GM12878 (cell line): ENCODE measurements around the gene ING4. TPM values are rescaled to one million over a fixed set of nuclear protein-coding genes. Genes with fewer than 3 reads are reported as not detected.

ENCODE experiments used
- ATAC-seq: fragments of 200-7000 bp; cut with Tn5 transposase; 3 replicates; pipeline ENCODE4 v1.9.1; 2020; ENCODE audit warnings: mild to moderate bottlenecking, moderate library complexity
- BruUV-seq: library from RNA; stranded (reverse); fragments of 400-500 nt; replicated peaks from 2 replicates; lab custom pipeline; 2021; lab: Mats Ljungman, UMichigan
- CTCF ChIA-PET: fragments of 300-600 bp; sonication (Branson Sonifier 250); formaldehyde crosslinking; extraction: SDS; loops from one replicate; lab custom pipeline; 2021; ENCODE audit warnings: inconsistent platforms; lab: Yijun Ruan, JAX
- POLR2A ChIA-PET: fragments of 350-600 bp; formaldehyde crosslinking; extraction: SDS; loops from one replicate; lab custom pipeline; 2021; ENCODE audit warnings: inconsistent platforms; lab: Charles Lee
- RAD21 ChIA-PET: fragments of 300-600 bp; sonication (Branson Sonifier 250); formaldehyde crosslinking; loops from one replicate; lab custom pipeline; 2023; ENCODE audit warnings: antibody characterized with exemption; ENCODE audit not compliant: unreplicated experiment; lab: Charles Lee
- SMC1A ChIA-PET: fragments of 300-600 bp; sonication (Branson Sonifier 250); formaldehyde crosslinking; loops from one replicate; lab custom pipeline; 2023; ENCODE audit not compliant: unreplicated experiment, uncharacterized antibody; lab: Charles Lee
- DNase-seq: peaks from one replicate; pipeline ENCODE4 v3.0.0-alpha.2; 2011; ENCODE audit warnings: low read depth, low spot score
- FAIRE-seq: peaks from 3 replicates; lab custom pipeline; 2011; peaks lifted over from hg19 to GRCh38; lab: Jason Lieb, UNC
- H2AFZ ChIP-seq: 2 replicates; pipeline ENCODE4 v1.6.0; 2011; ENCODE audit warnings: low read depth, low read length, control low read depth; ENCODE audit not compliant: control insufficient read depth
- H3K27ac ChIP-seq: 2 replicates; pipeline ENCODE4 v1.5.1; 2011; ENCODE audit warnings: control low read depth; ENCODE audit not compliant: control insufficient read depth, insufficient read depth
- H3K27me3 ChIP-seq, 2 experiments: replicated peaks in 1 of 2; 2 replicates each; pipeline versions ENCODE4 v1.6.0 to v1.6.1; 2011; ENCODE audit warnings: low read length in 1 of 2; ENCODE audit not compliant: control insufficient read depth in 2 of 2, insufficient read depth in 2 of 2
- H3K36me3 ChIP-seq, 2 experiments: 2 replicates each; pipeline ENCODE4 v1.5.1; 2011; ENCODE audit warnings: low read length in 1 of 2; ENCODE audit not compliant: control insufficient read depth in 2 of 2, insufficient read depth in 2 of 2
- H3K4me1 ChIP-seq: 2 replicates; pipeline ENCODE4 v1.6.1; 2011; ENCODE audit warnings: mild to moderate bottlenecking, low read length, moderate library complexity, mixed read lengths; ENCODE audit not compliant: control insufficient read depth, insufficient read depth
- H3K4me2 ChIP-seq: 2 replicates; pipeline ENCODE4 v1.6.0; 2011; ENCODE audit warnings: control low read depth; ENCODE audit not compliant: control insufficient read depth, insufficient read depth
- H3K4me3 ChIP-seq: fragments of 200-600 bp; sonication (generic); 2 replicates; pipeline ENCODE4 v1.5.1; 2016
- H3K79me2 ChIP-seq: 2 replicates; pipeline ENCODE4 v1.6.0; 2011; ENCODE audit warnings: low read length; ENCODE audit not compliant: control insufficient read depth, insufficient read depth
- H3K9ac ChIP-seq: 2 replicates; pipeline ENCODE4 v1.8.0; 2011; ENCODE audit warnings: low read length, control low read depth, mixed read lengths; ENCODE audit not compliant: control insufficient read depth, insufficient read depth
- H3K9me3 ChIP-seq: replicated peaks from 3 replicates; pipeline ENCODE4 v1.5.1; 2011; ENCODE audit warnings: mild to moderate bottlenecking, low read length; ENCODE audit not compliant: control insufficient read depth, insufficient read depth
- H4K20me1 ChIP-seq: 2 replicates; pipeline ENCODE4 v1.6.0; 2011; ENCODE audit not compliant: control insufficient read depth, insufficient read depth
- ATF3 ChIP-seq: IDR thresholded peaks from 2 replicates; pipeline ENCODE4 v1.6.1; 2011; ENCODE audit warnings: low read depth, mild to moderate bottlenecking, low read length, moderate library complexity, borderline replicate concordance; ENCODE audit errors: extremely low read depth
- CREB1 ChIP-seq: IDR thresholded peaks from 2 replicates; pipeline ENCODE4 v1.6.1; 2012; ENCODE audit warnings: low read depth, mild to moderate bottlenecking, inconsistent platforms
- IRF4 ChIP-seq: IDR thresholded peaks from 2 replicates; pipeline ENCODE4 v1.6.1; 2011; ENCODE audit warnings: low read depth, low read length
- NFIC ChIP-seq: IDR thresholded peaks from 2 replicates; pipeline ENCODE4 v1.6.1; 2012; ENCODE audit warnings: low read depth, mild to moderate bottlenecking, inconsistent platforms, low read length, moderate library complexity
- PML ChIP-seq: IDR thresholded peaks from 2 replicates; pipeline ENCODE4 v1.6.1; 2012; ENCODE audit warnings: low read length, inconsistent platforms
- RAD21 ChIP-seq: IDR thresholded peaks from 2 replicates; pipeline ENCODE4 v1.6.1; 2011; ENCODE audit warnings: mild to moderate bottlenecking, low read depth, low read length, moderate library complexity; ENCODE audit not compliant: insufficient read depth
- SMC3 ChIP-seq: IDR thresholded peaks from 2 replicates; pipeline ENCODE4 v1.6.1; 2011; ENCODE audit warnings: low read length, improper control_type of control experiment, borderline replicate concordance
- WGBS: methylation state at CpG from one replicate; pipeline ENCODE4 v1.1.6; 2016; ENCODE audit warnings: low lambda C conversion rate; ENCODE audit not compliant: insufficient replicate concordance, insufficient coverage; ENCODE audit errors: missing lambda C conversion rate; 5-methylcytosine and 5-hydroxymethylcytosine counted together
- in situ Hi-C: fragments of 300-500 bp; cut with MboI; formaldehyde crosslinking; loops from 9 replicates; pipeline ENCODE4 v1.14.3; 2018; ENCODE audit warnings: mixed read lengths
- intact Hi-C: fragments of 100-400 bp; cut with micrococcal nuclease; formaldehyde crosslinking; loops from one replicate; pipeline ENCODE4 v1.14.2; 2022; ENCODE audit not compliant: unreplicated experiment
- polyA plus RNA-seq, 11 experiments: library from polyadenylated mRNA; depleted of rRNA in 4 of 11; unstranded in 6 of 11; stranded (reverse) in 5 of 11; fragments of >200 nt; fragmentation: Nextera tagmentation in 4 of 11; fragmentation: Illumina TruSeq in 1 of 11; extraction: Ambion mirVana in 4 of 11; extraction: Trizol in 1 of 11; gene quantifications; 1 replicate in 1 of 11; 2 replicates in 10 of 11; pipeline versions ENCODE4 v1.2.1 to v1.2.3, GENCODE V29; 2011 to 2016; ENCODE audit warnings: inconsistent platforms in 2 of 11, missing spikeins in 2 of 11, low read depth in 1 of 11
- total RNA-seq, 4 experiments: library from RNA; depleted of rRNA in 3 of 4; stranded (reverse); fragments of >200 nt in 3 of 4; fragmentation: Illumina TruSeq in 1 of 4; extraction: Trizol in 1 of 4; gene quantifications; 2 replicates each; pipeline versions ENCODE4 v1.2.1 to v1.2.3, GENCODE V29; 2013 to 2021
- TF ChIP-seq, protein P1 (sequence below), 3 experiments: IDR thresholded peaks in 2 of 3; conservative IDR thresholded peaks in 1 of 3; 2 replicates each; pipeline ENCODE4 v1.5.1; 2011; ENCODE audit warnings: low read depth in 3 of 3, low read length in 3 of 3, mild to moderate bottlenecking in 3 of 3, control low read depth in 2 of 3, moderate library complexity in 2 of 3, inconsistent platforms in 1 of 3, mixed read lengths in 1 of 3; ENCODE audit not compliant: control insufficient read depth in 2 of 3, insufficient read depth in 1 of 3; ENCODE audit errors: extremely low read depth in 1 of 3

ING4 gene
- total and polyA plus RNA-seq, 10 of the 15 experiments (the other 5 are each of a cell fraction or from before 2014, with no cell fraction given), result 7.2 to 53.9 (median 21.8) TPM

DNA sequence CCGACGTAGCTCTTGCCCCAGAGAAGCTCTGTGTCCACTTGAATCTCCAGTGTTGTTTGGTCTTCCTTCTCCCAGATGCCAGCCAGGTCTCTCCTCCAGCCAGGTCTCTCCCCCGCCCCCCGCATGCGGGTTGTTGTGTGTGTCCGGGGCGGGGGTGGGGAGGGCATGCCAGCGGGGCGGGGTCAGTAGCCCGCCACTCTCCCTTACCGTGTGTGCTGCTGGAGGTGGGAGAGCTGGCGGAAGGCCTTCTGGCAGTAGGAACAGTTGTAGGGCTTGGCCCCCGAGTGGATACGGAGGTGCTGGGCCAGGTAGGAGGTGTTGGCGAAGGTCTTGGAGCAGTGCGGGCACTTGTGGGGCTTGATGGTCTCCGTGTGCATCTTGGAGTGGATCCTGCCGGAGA, 9.2 kb upstream of the ING4 start:
- ChIA-PET SMC1A (no interaction called here), RAD21 (no interaction called here), CTCF (no interaction called here), POLR2A (no interaction called here)
- 87% methylated on average over 16 of the region's 18 CpGs for WGBS
- H3K27ac ChIP-seq, result no peak overlapping the region
- no peak overlapping the region for H3K4me3 ChIP-seq
- in situ Hi-C loops, result no loop called here
- peaks cover 38 to 59% of the 10 kb centered on the region in 2 experiments for H3K36me3 ChIP-seq
- no peaks in the 10 kb centered on the region for H3K4me1 ChIP-seq
- no peaks in the 10 kb centered on the region for H3K9me3 ChIP-seq
- H3K27me3 ChIP-seq, result no peaks in the 10 kb centered on the region
- H2AFZ ChIP-seq, result no peak overlapping the region
- H3K4me2 ChIP-seq, result no peak overlapping the region
- no TSS peak for BruUV-seq
- H4K20me1 ChIP-seq, result no peaks in the 10 kb centered on the region
- no peaks in the 10 kb centered on the region for H3K79me2 ChIP-seq
- DNase-seq, result no peak
- TF ChIP-seq IRF4, result no peak
- no peak for TF ChIP-seq PML
- TF ChIP-seq CREB1, result no peak
- TF ChIP-seq, all 136 proteins: peak for 0
- ATAC-seq (no peak), FAIRE-seq (no peak)
- intact Hi-C loops, result no loop called here
- no peak overlapping the region for H3K9ac ChIP-seq

GRCh38 chr12:6667559-6668210, 4.8 kb upstream of the ING4 start:
- Histone ChIP-seq H3K4me1 (no peaks in the 10 kb centered on the region; the same call in 1 of the 2 replicates), H3K9me3 (no peaks in the 10 kb centered on the region), H3K27me3 (no peaks in the 10 kb centered on the region), H3K9ac (no peak overlapping the region), H3K36me3 (peaks cover 33 to 38% of the 10 kb centered on the region in 2 experiments), H3K79me2 (no peaks in the 10 kb centered on the region), H3K4me3 (no peak overlapping the region), H4K20me1 (no peaks in the 10 kb centered on the region), H3K4me2 (no peak overlapping the region), H3K27ac (no peak overlapping the region), H2AFZ (no peak overlapping the region)
- 97% methylated on average over 8 of the region's 8 CpGs for WGBS
- ChIA-PET POLR2A (interaction anchor here (0.8 to 1.0 kb wide), 2 partner anchors 21 to 181 kb away, joined by 3 read pairs; partner anchors contain the start of gene ZNF384), SMC1A (interaction anchor here (0.6 to 2.3 kb wide), 4 partner anchors 17 to 54 kb away, joined by 3 to 9 read pairs (median 3); no protein-coding TSS in a partner anchor), CTCF (interaction anchor here (1.2 to 2.5 kb wide), 3 partner anchors 14 to 205 kb away, joined by 3 to 9 read pairs (median 3); partner anchors contain the start of gene SPSB2), RAD21 (interaction anchor here (1.5 kb wide), 1 partner anchor 21 kb away, joined by 4 read pairs; the partner anchor contains the start of gene ZNF384)
- in situ Hi-C loops (no loop called here), intact Hi-C loops (no loop called here)
- TF ChIP-seq RAD21, result peak; percentile 7; the same call in 1 of the 2 replicates
- TF ChIP-seq SMC3, result peak; percentile 24; the same call in 1 of the 2 replicates
- no peak for TF ChIP-seq ATF3
- TF ChIP-seq, protein P1, sequence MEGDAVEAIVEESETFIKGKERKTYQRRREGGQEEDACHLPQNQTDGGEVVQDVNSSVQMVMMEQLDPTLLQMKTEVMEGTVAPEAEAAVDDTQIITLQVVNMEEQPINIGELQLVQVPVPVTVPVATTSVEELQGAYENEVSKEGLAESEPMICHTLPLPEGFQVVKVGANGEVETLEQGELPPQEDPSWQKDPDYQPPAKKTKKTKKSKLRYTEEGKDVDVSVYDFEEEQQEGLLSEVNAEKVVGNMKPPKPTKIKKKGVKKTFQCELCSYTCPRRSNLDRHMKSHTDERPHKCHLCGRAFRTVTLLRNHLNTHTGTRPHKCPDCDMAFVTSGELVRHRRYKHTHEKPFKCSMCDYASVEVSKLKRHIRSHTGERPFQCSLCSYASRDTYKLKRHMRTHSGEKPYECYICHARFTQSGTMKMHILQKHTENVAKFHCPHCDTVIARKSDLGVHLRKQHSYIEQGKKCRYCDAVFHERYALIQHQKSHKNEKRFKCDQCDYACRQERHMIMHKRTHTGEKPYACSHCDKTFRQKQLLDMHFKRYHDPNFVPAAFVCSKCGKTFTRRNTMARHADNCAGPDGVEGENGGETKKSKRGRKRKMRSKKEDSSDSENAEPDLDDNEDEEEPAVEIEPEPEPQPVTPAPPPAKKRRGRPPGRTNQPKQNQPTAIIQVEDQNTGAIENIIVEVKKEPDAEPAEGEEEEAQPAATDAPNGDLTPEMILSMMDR (IDR thresholded peaks at IDR 0.05 in 2 of 3, conservative IDR thresholded peaks at IDR 0.05 in 1 of 3; ENCODE audit: control insufficient read depth in 2 of 3, extremely low read depth in 1 of 3, insufficient read depth in 1 of 3, low read depth in 3 of 3, low read length in 3 of 3), result peak; percentile 13 to 40 (median 33); a peak in 4 of 6 replicates
- TF ChIP-seq NFIC, result no peak
- DNase-seq (no peak), FAIRE-seq (no peak), ATAC-seq (no peak)
- no TSS peak for BruUV-seq
